Measurements from ENCODE around the gene DRAP1.

GRCh38 chr11:65944767-65945166 is 25.5 kb downstream of the DRAP1 start:
- no peak for TF ChIP-seq POLR2AphosphoS5 (IDR thresholded peaks at IDR 0.05; ENCODE audit: borderline replicate concordance, low read depth, low read length)
- TF ChIP-seq EZH2 (IDR thresholded peaks at IDR 0.05) = no peak

Measured in SK-N-MC (cell line).